Measurements from ENCODE around the gene WDR64.

WDR64 gene

DNA sequence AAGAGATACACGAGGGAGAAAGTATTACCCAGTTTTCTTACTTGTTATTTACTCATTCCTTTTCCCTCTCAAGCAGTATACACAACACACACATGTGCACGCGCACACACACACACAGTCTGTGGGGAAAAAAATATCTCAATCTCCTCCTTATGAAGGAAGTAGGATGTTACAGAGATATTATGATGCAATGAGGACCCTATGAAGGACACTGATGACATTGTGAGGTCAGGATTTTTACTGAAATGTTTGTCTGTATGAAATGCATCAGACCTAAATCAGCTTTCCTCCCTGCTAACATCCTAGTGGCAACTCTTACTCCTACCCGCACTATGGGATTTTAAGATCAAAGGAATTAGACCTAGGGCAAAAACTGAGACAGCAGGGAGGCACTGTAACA, at the start of gene WDR64:
TSS of gene WDR64 (plus strand) at position 270 of the 400 bp plus-strand sequence. CDS start 204 bp downstream, outside the sequence.
- Mint-ChIP-seq H3K27ac (no peak within 1 kb of the TSS), H3K9me3 (no peaks in the 10 kb centered on the region), H3K27me3 (peaks cover 3% of the 10 kb centered on the region), H3K4me3 (no peak within 1 kb of the TSS), H3K4me1 (no peaks in the 10 kb centered on the region), H3K36me3 (ENCODE audit: low read depth) (no peaks in the 10 kb centered on the region)
- DNase-seq (no peak), ATAC-seq (no peak)

DNA sequence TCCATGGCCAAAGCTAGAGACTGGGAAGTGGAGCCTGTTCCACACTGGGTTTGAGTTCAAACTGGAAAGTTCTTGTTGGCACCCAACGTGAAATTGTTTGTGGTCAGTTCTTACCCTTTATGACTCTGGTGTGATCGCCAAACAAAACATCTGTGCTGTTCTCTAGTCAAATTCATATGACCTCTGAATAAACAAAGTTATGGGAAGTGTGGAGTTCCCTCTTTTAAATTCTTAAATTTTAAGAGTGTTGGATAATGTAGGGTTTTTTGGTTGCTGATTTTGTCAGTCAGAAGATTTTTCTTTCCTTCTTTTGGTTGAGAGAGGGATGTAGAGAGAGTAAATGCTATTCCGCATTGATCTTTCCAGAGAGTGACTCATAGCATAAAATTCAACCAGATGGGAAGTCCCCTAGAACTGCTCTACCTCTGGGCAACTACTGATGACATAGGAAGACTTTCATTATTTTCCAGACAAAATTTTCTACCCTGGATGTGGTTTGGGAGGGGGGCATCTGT, 48.3 kb upstream of the WDR64 start:
- Mint-ChIP-seq H3K4me1 (peaks cover 28% of the 10 kb centered on the region), H3K9me3 (no peaks in the 10 kb centered on the region), H3K27ac (peak overlapping the region; percentile 0), H3K27me3 (no peaks in the 10 kb centered on the region), H3K4me3 (no peak overlapping the region), H3K36me3 (ENCODE audit: low read depth) (peaks cover 18% of the 10 kb centered on the region)
- DNase-seq (no peak), ATAC-seq (peak; percentile 45)

DNA sequence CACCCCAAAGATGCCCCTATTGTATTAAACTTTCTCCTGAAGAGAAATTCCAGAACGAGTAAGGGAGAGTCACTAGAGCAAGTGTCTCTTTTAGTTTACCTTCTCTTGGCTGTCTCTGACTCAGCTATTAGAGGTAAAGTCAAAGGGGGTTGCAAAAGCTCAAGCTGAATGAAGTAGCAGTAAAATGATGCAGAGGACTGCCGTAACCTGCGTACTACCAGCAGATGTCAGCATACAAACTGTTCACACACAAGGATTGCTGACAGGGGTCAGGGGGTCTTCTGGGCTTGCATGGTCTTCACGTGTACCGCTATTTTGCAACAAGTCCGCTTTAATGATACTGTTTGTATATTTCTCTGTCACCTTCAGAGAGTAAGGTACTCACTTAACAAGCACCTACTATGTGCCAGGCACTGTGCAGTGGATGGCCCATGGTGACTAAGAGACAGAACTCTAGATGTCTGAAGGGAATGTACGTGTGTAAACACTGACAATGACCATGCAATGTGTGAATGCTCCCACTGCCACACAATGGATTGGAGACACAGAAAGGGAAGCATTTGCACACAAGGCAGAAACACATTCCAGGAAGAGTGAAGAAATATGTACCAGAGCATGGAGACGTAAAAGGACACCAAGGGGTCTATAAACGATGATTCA, 46.8 kb upstream of the WDR64 start:
- no peaks in the 10 kb centered on the region for H3K9me3 Mint-ChIP-seq
- H3K27me3 Mint-ChIP-seq = no peaks in the 10 kb centered on the region
- H3K4me1 Mint-ChIP-seq = peaks cover 30% of the 10 kb centered on the region
- peaks cover 18% of the 10 kb centered on the region for H3K36me3 Mint-ChIP-seq (ENCODE audit: low read depth)
- DNase-seq (no peak), ATAC-seq (no peak)
- no peak overlapping the region for H3K27ac Mint-ChIP-seq
- no peak overlapping the region for H3K4me3 Mint-ChIP-seq

DNA sequence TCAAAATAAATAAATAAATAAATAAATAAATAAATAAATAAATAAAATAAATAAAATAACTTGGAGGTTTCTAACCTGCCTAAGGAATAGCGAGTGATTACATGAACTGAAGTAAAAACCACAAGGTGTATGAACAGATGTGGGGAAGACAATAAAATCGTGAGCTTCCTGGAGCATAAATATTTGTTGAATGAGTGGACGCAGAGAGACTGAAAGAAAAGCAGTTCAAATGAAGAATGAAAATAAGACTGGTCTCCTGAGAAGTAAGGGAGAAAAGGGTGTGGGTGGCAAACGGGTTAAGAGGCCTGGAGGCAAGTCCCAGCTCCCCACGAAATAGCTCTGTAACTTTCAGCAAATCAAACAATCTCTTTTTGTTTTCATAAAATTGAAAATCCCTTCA, 45.5 kb upstream of the WDR64 start:
- DNase-seq = no peak
- H3K27me3 Mint-ChIP-seq = no peaks in the 10 kb centered on the region

DNA sequence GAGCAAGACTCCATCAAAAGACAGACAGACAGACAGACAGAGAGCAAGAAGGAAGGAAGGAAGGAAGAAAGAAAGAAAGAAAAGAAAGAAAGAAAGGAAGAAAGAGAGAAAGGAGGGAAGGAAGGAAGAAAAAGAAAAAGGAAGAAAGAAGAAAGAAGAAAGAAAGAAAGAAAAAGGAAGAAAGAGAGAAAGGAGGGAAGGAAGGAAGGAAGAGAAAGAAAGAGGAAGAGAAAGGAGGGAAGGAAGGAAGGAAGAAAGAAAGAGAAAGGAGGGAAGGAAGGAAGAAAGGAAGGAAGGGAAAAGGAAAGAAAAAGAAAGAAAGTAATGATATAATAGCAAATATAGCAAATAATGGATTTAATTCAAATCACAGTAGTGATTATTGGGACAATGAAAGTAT, 44.6 kb upstream of the WDR64 start:
- H3K27ac Mint-ChIP-seq = no peak overlapping the region
- peaks cover 22% of the 10 kb centered on the region for H3K4me1 Mint-ChIP-seq

More for the DNA sequence above, 45.5 kb upstream of the WDR64 start:
- H3K9me3 Mint-ChIP-seq = no peaks in the 10 kb centered on the region
- H3K4me1 Mint-ChIP-seq = peaks cover 22% of the 10 kb centered on the region
- no peak overlapping the region for H3K4me3 Mint-ChIP-seq
- no peak overlapping the region for H3K27ac Mint-ChIP-seq
- ATAC-seq = no peak
- peaks cover 17% of the 10 kb centered on the region for H3K36me3 Mint-ChIP-seq (ENCODE audit: low read depth)

DNA sequence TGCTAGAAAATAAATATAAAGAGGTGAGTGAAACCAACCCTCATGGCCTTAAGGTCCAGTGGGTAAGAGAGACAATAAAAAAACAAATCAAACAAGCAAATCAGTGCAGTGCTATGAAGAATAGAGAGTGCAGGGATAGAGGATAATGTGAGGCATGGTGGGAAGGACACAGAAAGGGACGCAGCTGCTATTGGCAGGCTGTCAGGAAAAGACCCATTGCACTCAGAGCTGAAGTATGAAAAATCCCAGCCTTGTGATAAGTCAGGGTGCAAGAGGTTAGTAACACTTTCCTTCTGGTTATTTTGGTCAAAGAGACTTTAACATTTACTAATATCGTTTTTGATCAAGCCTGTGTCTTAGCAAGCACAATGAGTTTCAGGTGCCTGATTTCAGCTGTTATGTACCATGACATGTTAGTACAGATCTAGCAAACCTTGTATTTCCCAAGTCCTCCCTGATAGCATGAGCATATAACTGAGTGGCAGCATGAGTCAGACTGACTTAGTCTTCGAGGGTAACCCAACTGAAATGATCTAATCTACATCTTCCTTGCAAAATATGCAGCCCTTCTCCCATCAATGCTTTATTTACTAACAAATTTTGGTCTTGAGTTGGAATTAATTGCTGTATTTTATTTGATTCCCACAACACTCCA, 43.6 kb upstream of the WDR64 start:
- no peak overlapping the region for H3K4me3 Mint-ChIP-seq
- DNase-seq = no peak
- peaks cover 18% of the 10 kb centered on the region for H3K4me1 Mint-ChIP-seq
- H3K27me3 Mint-ChIP-seq = no peaks in the 10 kb centered on the region
- peak; percentile 38 for ATAC-seq
- H3K27ac Mint-ChIP-seq = peak overlapping the region; percentile 12
- H3K9me3 Mint-ChIP-seq = no peaks in the 10 kb centered on the region
- peaks cover 9% of the 10 kb centered on the region for H3K36me3 Mint-ChIP-seq (ENCODE audit: low read depth)

More for the DNA sequence above, 44.6 kb upstream of the WDR64 start:
- H3K9me3 Mint-ChIP-seq = no peaks in the 10 kb centered on the region
- no peak for ATAC-seq
- H3K27me3 Mint-ChIP-seq = no peaks in the 10 kb centered on the region
- no peak overlapping the region for H3K4me3 Mint-ChIP-seq
- H3K36me3 Mint-ChIP-seq (ENCODE audit: low read depth) = peaks cover 16% of the 10 kb centered on the region
- DNase-seq = no peak

DNA sequence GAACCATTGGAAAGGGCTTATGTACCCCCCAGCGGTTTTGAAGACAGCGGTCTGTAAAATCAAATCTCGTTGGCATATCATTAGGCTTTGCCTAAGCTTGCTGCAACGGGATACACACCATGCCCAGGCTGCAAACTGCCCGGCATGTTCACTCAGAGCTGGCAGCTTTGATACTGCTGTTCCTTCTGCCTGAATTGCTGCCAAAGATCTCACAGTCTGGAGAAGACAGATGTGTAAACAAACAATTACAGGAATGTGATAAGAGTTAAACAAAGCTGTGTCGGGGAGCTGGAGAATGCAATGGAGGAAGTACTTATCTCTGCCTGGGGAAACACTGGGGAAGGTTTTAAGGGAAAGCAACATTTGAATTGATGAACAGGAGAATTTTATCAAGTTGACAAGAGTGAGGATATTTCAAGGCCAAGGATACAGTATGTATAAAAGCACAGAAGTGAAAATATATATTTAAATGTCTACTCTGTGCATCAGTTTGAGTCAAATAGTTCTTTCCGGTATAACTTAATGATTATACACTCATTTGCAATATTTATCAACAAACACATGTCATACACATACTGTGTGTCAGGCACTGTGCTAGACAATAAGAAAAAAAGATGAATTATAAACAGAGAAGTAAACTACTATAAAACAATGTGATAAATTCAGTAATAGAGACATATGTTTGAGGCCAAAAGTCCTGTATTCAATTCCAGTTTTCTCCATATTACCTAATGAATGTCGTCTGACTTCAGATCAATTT, 41.8 kb upstream of the WDR64 start:
- Mint-ChIP-seq H3K36me3 (ENCODE audit: low read depth) (peaks cover 3% of the 10 kb centered on the region), H3K4me1 (peaks cover 7% of the 10 kb centered on the region), H3K4me3 (no peak overlapping the region), H3K27me3 (no peaks in the 10 kb centered on the region), H3K27ac (no peak overlapping the region), H3K9me3 (no peaks in the 10 kb centered on the region)
- DNase-seq = no peak
- ATAC-seq = no peak

DNA sequence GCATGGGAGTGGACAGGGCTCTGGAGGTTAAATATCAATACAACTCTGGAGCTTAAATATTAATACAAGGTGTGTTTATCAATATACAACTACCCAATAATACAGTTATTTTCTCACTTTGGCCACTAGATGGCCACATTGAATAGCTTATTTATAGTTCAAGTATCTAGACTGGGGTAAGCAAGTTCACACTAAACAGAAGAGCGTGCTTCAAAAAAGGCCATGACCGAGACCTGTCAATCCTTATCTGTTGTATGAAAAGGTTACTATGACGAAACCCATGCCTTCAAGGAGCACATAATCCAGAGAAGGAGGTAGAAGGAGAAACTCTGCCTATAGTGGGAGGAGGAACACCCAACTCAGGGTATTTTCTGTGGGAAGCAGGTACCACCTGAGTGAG, 41.0 kb upstream of the WDR64 start:
- no peak overlapping the region for H3K4me3 Mint-ChIP-seq
- DNase-seq (no peak), ATAC-seq (peak; percentile 60)
- H3K27me3 Mint-ChIP-seq = no peaks in the 10 kb centered on the region
- peaks cover 5% of the 10 kb centered on the region for H3K4me1 Mint-ChIP-seq
- H3K36me3 Mint-ChIP-seq (ENCODE audit: low read depth) = no peaks in the 10 kb centered on the region
- H3K9me3 Mint-ChIP-seq = no peaks in the 10 kb centered on the region
- no peak overlapping the region for H3K27ac Mint-ChIP-seq

DNA sequence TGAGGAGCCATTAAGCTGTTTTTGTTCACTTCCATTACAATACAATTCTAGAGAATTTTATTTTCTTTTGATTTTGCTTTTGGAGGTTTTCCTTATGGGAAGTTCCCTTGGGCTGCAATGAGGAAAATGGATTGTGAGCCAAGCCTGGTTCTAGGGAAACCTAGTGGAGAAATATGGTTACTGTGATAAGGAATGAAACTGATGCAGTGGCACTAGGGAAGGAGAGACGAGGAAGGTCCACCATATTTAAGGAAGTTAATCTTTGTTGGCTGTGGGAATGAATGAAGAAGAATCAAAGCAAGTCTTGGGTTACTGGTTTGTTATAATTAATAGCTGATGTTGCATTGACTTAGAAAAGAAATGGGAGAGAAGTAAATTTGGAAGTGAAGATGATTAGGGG, 40.3 kb upstream of the WDR64 start:
- no peak overlapping the region for H3K4me3 Mint-ChIP-seq
- H3K4me1 Mint-ChIP-seq = peaks cover 5% of the 10 kb centered on the region
- no peaks in the 10 kb centered on the region for H3K9me3 Mint-ChIP-seq
- DNase-seq (no peak), ATAC-seq (no peak)
- no peaks in the 10 kb centered on the region for H3K36me3 Mint-ChIP-seq (ENCODE audit: low read depth)
- H3K27me3 Mint-ChIP-seq = no peaks in the 10 kb centered on the region
- H3K27ac Mint-ChIP-seq = no peak overlapping the region

DNA sequence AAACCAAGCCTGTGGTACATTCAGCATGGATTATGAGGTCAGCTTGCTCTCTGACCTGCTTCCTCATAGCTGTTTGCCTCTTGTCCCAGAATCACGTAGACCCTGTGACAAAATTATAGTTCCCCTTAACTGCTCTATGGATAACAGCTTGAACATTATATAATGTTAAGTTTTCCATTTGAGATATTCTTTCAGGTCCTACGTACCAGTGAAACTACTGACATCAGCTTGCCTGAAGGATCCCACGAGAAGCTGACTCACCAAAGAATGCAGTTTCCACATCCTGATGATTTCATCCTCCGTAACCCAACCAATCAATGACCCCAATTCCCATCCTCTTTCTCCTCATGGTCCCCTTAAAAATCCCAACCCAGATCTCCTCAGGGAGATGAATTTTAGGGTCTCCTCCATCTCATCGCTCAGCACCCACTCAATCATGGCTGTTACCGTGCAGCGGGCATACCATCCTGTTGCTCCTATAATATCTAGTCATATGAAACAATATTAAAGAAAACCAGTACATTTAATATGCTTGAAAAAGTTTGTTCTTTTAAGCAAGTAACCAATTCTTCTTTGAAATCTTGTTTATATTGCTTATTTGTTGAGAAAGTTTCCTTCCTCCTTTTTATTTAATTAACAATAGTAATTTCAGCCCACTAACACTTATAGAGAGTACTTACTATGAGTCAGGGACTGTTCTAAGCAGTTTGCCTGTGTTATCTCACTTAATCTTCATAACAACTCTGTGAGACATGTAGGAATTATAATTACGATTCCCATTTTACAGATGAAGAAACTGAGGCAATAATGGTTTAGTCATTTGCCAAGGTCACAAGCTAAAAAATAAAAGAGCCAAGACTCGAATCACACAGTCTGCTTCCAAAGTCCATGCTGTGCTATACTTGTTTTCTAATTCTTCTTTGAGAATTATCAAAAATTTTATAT, 39.3 kb upstream of the WDR64 start:
- Mint-ChIP-seq H3K9me3 (no peaks in the 10 kb centered on the region), H3K4me1 (peaks cover 10% of the 10 kb centered on the region), H3K4me3 (no peak overlapping the region), H3K36me3 (ENCODE audit: low read depth) (no peaks in the 10 kb centered on the region), H3K27ac (peak overlapping the region; percentile 62), H3K27me3 (no peaks in the 10 kb centered on the region)
- DNase-seq (no peak), ATAC-seq (no peak)

DNA sequence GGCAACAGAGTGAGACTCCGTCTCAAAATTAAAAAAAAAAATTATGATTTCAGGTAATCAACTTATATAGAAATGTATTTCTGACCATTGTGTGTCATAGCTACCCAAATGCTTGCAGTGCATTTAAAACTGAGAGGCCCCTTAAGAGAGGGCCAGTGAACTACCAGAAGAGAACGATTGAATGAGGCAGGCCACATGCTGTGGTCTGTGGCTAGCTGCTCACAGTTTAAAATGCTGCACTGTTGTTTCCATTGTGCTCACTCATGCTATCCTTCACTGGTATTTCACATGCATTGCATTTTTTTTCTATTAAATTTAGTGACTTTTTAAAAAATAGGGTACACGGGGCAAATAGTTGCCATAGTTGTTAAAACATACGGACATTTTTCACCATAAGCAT, 37.9 kb upstream of the WDR64 start:
- no peaks in the 10 kb centered on the region for H3K27me3 Mint-ChIP-seq
- H3K4me1 Mint-ChIP-seq = peaks cover 12% of the 10 kb centered on the region
- DNase-seq (no peak), ATAC-seq (peak; percentile 70)
- no peaks in the 10 kb centered on the region for H3K36me3 Mint-ChIP-seq (ENCODE audit: low read depth)
- no peak overlapping the region for H3K4me3 Mint-ChIP-seq
- peak overlapping the region; percentile 29 for H3K27ac Mint-ChIP-seq
- no peaks in the 10 kb centered on the region for H3K9me3 Mint-ChIP-seq

DNA sequence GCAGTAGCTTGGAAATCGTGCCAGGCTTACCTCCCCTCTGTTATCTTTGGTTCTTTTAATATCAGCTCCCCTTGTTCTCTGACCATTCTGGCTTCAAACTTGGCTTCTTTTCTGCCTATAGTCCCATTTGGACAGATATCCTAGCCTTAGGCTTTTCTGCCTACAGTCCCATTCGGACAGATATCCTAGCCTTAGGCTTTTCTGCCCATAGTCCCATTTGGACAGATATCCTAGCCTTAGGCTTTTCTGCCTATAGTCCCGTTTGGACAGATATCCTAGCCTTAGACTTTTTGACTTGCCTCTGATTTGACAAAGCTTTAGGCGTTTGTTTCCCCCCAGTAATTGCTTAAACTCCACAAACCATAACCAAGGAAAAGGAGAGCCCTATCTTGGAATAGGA, 37.5 kb upstream of the WDR64 start:
- Mint-ChIP-seq H3K4me1 (peaks cover 12% of the 10 kb centered on the region), H3K27ac (no peak overlapping the region), H3K27me3 (no peaks in the 10 kb centered on the region), H3K9me3 (no peaks in the 10 kb centered on the region), H3K36me3 (ENCODE audit: low read depth) (no peaks in the 10 kb centered on the region), H3K4me3 (no peak overlapping the region)
- DNase-seq (no peak), ATAC-seq (no peak)

DNA sequence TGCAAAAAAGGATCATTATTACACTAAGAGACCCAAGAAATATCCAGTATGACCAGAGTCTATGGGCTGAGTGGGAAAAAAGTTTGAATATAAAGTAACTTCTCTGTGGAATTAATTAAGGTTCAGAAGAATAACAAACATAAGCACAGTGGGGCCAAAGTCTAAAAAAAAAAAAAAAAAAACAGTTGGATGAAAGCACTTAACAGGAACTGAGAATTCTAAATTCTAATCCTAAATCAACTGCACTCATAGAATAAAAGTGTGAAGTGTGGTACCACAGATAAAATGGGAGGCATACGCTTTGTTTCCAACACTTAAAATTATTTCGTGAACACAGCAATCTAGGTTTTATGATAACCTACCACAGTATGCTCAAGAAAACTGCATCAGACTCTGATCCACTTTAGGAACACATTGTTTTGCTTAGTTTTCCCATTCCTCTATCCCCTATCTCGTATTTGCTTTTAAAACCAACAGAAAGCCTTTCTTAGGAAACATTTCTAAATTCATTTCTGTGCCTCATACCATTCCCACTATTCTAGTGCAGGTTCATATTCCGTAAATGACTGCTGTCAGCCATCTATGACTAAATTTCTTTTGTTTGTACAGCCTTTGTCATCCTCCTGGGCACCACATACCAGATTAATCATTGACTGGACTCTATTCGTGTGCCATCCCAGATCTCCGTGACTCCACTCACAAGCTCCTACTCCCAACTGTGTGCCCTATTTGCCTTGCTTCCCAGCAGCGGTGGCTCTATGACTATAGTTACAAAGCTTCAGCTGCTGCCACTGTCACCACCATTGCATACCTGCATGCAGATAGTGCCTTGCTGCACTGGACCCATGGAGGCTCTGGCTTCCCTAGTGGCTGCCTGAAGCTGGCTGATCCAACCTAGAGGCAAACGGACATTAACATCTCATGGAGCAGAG, 36.8 kb upstream of the WDR64 start:
- Mint-ChIP-seq H3K36me3 (ENCODE audit: low read depth) (no peaks in the 10 kb centered on the region), H3K27ac (no peak overlapping the region), H3K4me1 (peaks cover 12% of the 10 kb centered on the region), H3K4me3 (no peak overlapping the region), H3K27me3 (no peaks in the 10 kb centered on the region), H3K9me3 (no peaks in the 10 kb centered on the region)
- DNase-seq = no peak
- ATAC-seq = no peak

Measured in activated naive CD8-positive, alpha-beta T cell treated with anti-CD3 and anti-CD28 coated beads, Interleukin-2, amount 50 U/mL, for 24 hours (primary cell).